Smooth muscle cell (in vitro differentiated cells): ENCODE results near the gene JUND. TPM values are rescaled to one million over a fixed set of nuclear protein-coding genes. Genes with fewer than 3 reads are reported as not detected.
A peak's percentile ranks its signal among the peaks of the same experiment; 100 is the strongest.

Source experiments
- DNase-seq: peaks from one replicate; lab custom pipeline; 2025; ENCODE audit not compliant: unreplicated experiment; lab: John Stamatoyannopoulos, UW
- H2AFZ ChIP-seq: fragments of 200-600 bp; sonication (generic); 2 replicates; pipeline ENCODE4 v1.6.0; 2016; ENCODE audit warnings: antibody characterized with exemption, low read depth, mild to moderate bottlenecking
- H3F3A ChIP-seq: fragments of 200-600 bp; sonication (generic); 2 replicates; pipeline ENCODE4 v1.6.0; 2017; ENCODE audit warnings: antibody characterized with exemption, low read depth
- H3K27ac ChIP-seq: fragments of 200-600 bp; sonication (generic); 2 replicates; pipeline ENCODE4 v1.5.1; 2016; ENCODE audit warnings: low read depth, mild to moderate bottlenecking
- H3K27me3 ChIP-seq: fragments of 200-600 bp; sonication (generic); 2 replicates; pipeline ENCODE4 v1.6.1; 2016; ENCODE audit warnings: low read depth, mild to moderate bottlenecking
- H3K36me3 ChIP-seq: fragments of 200-600 bp; sonication (generic); 2 replicates; pipeline ENCODE4 v1.5.1; 2016; ENCODE audit warnings: low read depth
- H3K4me1 ChIP-seq: fragments of 200-600 bp; sonication (generic); 2 replicates; pipeline ENCODE4 v1.5.1; 2016; ENCODE audit warnings: low read depth
- H3K4me2 ChIP-seq: fragments of 200-600 bp; sonication (generic); 2 replicates; pipeline ENCODE4 v1.6.0; 2016; ENCODE audit warnings: mild to moderate bottlenecking
- H3K4me3 ChIP-seq: fragments of 200-600 bp; sonication (generic); 2 replicates; pipeline ENCODE4 v1.5.1; 2016; ENCODE audit warnings: mild to moderate bottlenecking
- H3K79me2 ChIP-seq: fragments of 200-600 bp; sonication (generic); 2 replicates; pipeline ENCODE4 v1.6.0; 2016; ENCODE audit warnings: low read depth, mild to moderate bottlenecking
- H3K9ac ChIP-seq: fragments of 200-600 bp; sonication (generic); 2 replicates; pipeline ENCODE4 v1.6.0; 2016; ENCODE audit warnings: low read depth
- H3K9me3 ChIP-seq: fragments of 200-600 bp; sonication (generic); replicated peaks from 2 replicates; pipeline ENCODE4 v1.5.1; 2016; ENCODE audit warnings: low read depth
- H4K20me1 ChIP-seq: fragments of 200-600 bp; sonication (generic); 2 replicates; pipeline ENCODE4 v1.6.0; 2016; ENCODE audit warnings: low read depth
- WGBS: methylation state at CpG from one replicate; pipeline ENCODE4 v1.1.7; 2016; ENCODE audit warnings: low lambda C conversion rate; 5-methylcytosine and 5-hydroxymethylcytosine counted together
- polyA plus RNA-seq: library from polyadenylated mRNA; unstranded; fragments of >200 nt; fragmentation: Nextera tagmentation; extraction: Ambion mirVana; gene quantifications from 2 replicates; pipeline ENCODE4 v1.2.1, GENCODE V29; 2016
- total RNA-seq: library from RNA; depleted of rRNA; stranded (reverse); fragments of >200 nt; gene quantifications from 2 replicates; pipeline ENCODE4 v1.2.3, GENCODE V29; 2014
- TF ChIP-seq, protein P1 (sequence below): fragments of 200-600 bp; sonication (generic); IDR thresholded peaks from 2 replicates; pipeline ENCODE4 v1.5.1; 2017; ENCODE audit warnings: borderline replicate concordance, mild to moderate bottlenecking, antibody characterized with exemption; ENCODE audit not compliant: insufficient read depth, poor library complexity, severe bottlenecking

Gene JUND
- total and polyA plus RNA-seq, 2 experiments from 2014 or later, result 164 to 464 TPM

DNA sequence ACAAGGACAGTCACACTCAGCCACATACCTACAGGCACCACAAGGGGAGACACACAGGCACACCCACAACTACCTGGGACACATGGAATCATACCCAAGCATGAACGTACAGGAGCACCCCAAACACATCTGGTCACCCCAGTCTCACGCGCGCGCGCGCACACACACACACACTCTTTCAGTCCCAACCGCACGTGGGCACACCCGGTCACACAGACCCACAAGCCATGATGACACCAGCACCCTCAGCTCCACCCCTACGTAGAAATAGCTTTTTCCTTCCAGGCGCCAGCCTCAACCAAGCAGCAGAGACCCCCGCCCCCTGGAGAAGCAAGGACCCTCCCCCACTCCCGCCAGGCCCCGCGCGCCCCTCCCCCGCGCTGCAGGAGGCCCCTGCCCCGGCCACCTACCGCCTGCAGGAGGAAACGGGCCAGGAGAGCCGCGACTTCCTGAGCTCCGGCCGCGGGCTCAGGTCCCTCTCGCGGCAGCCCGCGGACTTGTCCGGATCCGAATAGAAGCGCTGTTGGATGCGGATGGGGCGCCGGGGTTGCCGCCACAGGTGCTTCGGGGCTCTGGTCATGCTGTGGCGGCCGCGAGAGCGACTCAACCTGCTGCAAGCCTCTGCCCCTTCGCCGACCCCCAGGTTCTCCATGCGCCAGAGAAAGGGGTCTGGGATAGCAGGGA lies 48.7 kb downstream of the JUND start:
- H3K4me3 ChIP-seq, result no peak overlapping the region
- peaks cover 11% of the 10 kb centered on the region for H3K27me3 ChIP-seq
- peak; percentile 44 for DNase-seq
- H3K36me3 ChIP-seq, result no peaks in the 10 kb centered on the region
- 5% methylated on average over 41 of the region's 46 CpGs for WGBS
- H3K4me1 ChIP-seq, result no peaks in the 10 kb centered on the region
- no peaks in the 10 kb centered on the region for H4K20me1 ChIP-seq
- TF ChIP-seq, protein P1, sequence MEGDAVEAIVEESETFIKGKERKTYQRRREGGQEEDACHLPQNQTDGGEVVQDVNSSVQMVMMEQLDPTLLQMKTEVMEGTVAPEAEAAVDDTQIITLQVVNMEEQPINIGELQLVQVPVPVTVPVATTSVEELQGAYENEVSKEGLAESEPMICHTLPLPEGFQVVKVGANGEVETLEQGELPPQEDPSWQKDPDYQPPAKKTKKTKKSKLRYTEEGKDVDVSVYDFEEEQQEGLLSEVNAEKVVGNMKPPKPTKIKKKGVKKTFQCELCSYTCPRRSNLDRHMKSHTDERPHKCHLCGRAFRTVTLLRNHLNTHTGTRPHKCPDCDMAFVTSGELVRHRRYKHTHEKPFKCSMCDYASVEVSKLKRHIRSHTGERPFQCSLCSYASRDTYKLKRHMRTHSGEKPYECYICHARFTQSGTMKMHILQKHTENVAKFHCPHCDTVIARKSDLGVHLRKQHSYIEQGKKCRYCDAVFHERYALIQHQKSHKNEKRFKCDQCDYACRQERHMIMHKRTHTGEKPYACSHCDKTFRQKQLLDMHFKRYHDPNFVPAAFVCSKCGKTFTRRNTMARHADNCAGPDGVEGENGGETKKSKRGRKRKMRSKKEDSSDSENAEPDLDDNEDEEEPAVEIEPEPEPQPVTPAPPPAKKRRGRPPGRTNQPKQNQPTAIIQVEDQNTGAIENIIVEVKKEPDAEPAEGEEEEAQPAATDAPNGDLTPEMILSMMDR, result no peak
- no peaks in the 10 kb centered on the region for H3K79me2 ChIP-seq
- H3K4me2 ChIP-seq, result peak overlapping the region; percentile 46
- H3K27ac ChIP-seq, result no peak overlapping the region
- no peak overlapping the region for H2AFZ ChIP-seq
- H3K9me3 ChIP-seq, result no peaks in the 10 kb centered on the region
- H3K9ac ChIP-seq, result no peak overlapping the region
- no peaks in the 10 kb centered on the region for H3F3A ChIP-seq

DNA sequence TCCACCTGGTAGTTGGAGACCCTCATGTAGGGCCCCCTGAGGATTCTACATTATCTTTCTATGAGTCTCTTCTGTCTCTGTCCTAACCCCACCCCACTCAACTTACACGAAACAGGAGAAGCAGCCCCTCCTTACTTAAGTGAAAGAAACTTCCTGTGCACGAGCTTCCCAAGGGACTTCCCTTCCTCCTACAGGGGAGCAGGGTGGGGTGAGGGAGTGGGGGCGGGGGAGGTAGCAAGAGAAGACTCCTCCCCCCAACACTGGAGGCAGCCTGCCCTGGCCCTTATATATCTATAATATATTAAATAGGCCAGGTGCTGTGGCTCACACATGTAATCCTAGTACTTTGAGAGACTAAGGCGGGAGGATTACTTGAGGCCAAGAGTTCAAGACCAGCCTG lies 49.6 kb downstream of the JUND start:
- Histone ChIP-seq H3K36me3 (no peaks in the 10 kb centered on the region), H3K27me3 (peaks cover 11% of the 10 kb centered on the region), H3F3A (no peaks in the 10 kb centered on the region), H3K9ac (no peak overlapping the region), H3K79me2 (no peaks in the 10 kb centered on the region), H3K4me3 (no peak overlapping the region), H2AFZ (no peak overlapping the region), H3K4me1 (no peaks in the 10 kb centered on the region), H3K4me2 (no peak overlapping the region), H4K20me1 (no peaks in the 10 kb centered on the region), H3K9me3 (no peaks in the 10 kb centered on the region), H3K27ac (no peak overlapping the region)
- WGBS, result 42% methylated on average over 4 of the region's 4 CpGs
- no peak for DNase-seq
- TF ChIP-seq, protein P1, result no peak

DNA sequence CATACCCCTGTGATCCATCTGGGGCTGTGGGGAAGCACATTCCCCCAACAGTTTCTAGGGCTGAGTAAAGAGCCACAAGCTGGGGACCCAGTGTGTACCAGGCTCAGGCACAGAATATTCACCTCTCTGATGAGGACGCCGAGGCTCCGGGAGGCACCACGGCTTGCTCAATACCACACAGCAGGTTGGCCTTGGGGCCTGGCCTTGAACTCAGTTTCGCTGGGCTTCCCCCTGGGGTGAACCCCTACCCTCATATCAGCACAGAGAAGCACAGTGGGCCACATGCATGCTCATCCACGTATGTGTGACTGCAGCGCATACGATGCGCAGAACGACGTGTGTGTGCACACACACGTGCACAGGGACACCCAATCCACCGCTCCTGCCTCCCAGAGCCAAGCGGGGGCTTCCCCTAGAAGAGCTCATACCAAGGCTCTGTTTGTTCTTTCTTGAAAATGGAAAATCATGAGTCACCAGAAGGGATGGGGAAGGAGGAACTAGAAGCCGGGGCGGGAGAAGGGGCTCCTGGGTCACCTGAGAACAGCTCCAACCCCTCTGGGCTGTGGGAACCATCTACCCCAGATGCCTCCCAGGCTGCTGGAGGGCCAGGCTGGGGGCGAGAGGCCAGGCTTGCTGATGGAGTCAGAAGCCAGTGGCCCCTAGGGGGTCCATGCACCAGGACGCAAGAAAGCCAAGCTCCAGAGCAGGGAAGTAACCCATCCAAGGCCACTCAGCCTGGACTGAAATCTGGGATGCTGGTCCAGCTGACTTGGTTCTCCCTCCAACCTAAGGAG lies 50.3 kb downstream of the JUND start:
- Histone ChIP-seq H2AFZ (no peak overlapping the region), H3F3A (no peaks in the 10 kb centered on the region), H3K27me3 (peaks cover 11% of the 10 kb centered on the region), H3K27ac (no peak overlapping the region), H3K9ac (no peak overlapping the region), H3K4me2 (no peak overlapping the region), H3K4me3 (no peak overlapping the region), H3K9me3 (no peaks in the 10 kb centered on the region), H3K4me1 (no peaks in the 10 kb centered on the region), H3K36me3 (no peaks in the 10 kb centered on the region), H4K20me1 (no peaks in the 10 kb centered on the region), H3K79me2 (no peaks in the 10 kb centered on the region)
- 82% methylated on average over 18 of the region's 18 CpGs for WGBS
- TF ChIP-seq, protein P1, result no peak
- no peak for DNase-seq
